Testis (tissue), 2 donors: ENCODE results near the gene GRK3.

ENCODE experiments used
- POLR2A ChIP-seq: fragments of 450-650 bp; IDR thresholded peaks from one replicate; pipeline ENCODE4 v1.6.1; 2017; ENCODE audit warnings: antibody characterized with exemption, mild to moderate bottlenecking, moderate library complexity
- TF ChIP-seq, protein P1 (sequence below), 3 experiments: fragments of 450-650 bp in 2 of 3; fragments of 200-600 bp in 1 of 3; sonication (generic) in 1 of 3; IDR thresholded peaks; one replicate each; pipeline ENCODE4 v1.5.1; 2016 to 2019; ENCODE audit warnings: antibody characterized with exemption in 3 of 3, mild to moderate bottlenecking in 2 of 3, moderate library complexity in 1 of 3

- TF ChIP-seq, protein P1, sequence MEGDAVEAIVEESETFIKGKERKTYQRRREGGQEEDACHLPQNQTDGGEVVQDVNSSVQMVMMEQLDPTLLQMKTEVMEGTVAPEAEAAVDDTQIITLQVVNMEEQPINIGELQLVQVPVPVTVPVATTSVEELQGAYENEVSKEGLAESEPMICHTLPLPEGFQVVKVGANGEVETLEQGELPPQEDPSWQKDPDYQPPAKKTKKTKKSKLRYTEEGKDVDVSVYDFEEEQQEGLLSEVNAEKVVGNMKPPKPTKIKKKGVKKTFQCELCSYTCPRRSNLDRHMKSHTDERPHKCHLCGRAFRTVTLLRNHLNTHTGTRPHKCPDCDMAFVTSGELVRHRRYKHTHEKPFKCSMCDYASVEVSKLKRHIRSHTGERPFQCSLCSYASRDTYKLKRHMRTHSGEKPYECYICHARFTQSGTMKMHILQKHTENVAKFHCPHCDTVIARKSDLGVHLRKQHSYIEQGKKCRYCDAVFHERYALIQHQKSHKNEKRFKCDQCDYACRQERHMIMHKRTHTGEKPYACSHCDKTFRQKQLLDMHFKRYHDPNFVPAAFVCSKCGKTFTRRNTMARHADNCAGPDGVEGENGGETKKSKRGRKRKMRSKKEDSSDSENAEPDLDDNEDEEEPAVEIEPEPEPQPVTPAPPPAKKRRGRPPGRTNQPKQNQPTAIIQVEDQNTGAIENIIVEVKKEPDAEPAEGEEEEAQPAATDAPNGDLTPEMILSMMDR (IDR thresholded peaks at IDR 0.05) = no peak
- TF ChIP-seq POLR2A = no peak
Observed at GRCh38 chr22:25650833-25651232, 86.4 kb downstream of the GRK3 start.
